Calu3 (cell line): ENCODE measurements around the gene SFPQ. TPM values are rescaled to one million over a fixed set of nuclear protein-coding genes. Genes with fewer than 3 reads are reported as not detected.

Experiments used
- BruUV-seq: library from RNA; stranded (reverse); fragments of 400-500 nt; replicated peaks from 2 replicates; lab custom pipeline; 2021; lab: Mats Ljungman, UMichigan
- CTCF ChIA-PET: fragments of 300-600 bp; sonication (Branson Sonifier 250); formaldehyde crosslinking; loops from one replicate; lab custom pipeline; 2022; ENCODE audit warnings: antibody characterized with exemption; lab: Charles Lee
- DNase-seq: peaks from one replicate; pipeline ENCODE4 v3.0.0; 2022
- H3K27ac Mint-ChIP-seq: one replicate; pipeline ENCODE4 v1.8.0; 2022; ENCODE audit warnings: mixed read lengths; ENCODE audit not compliant: unreplicated experiment
- H3K27me3 Mint-ChIP-seq: one replicate; pipeline ENCODE4 v1.8.0; 2022; ENCODE audit warnings: mixed read lengths; ENCODE audit not compliant: unreplicated experiment
- H3K36me3 Mint-ChIP-seq: one replicate; pipeline ENCODE4 v1.8.0; 2022; ENCODE audit warnings: mild to moderate bottlenecking, moderate library complexity, mixed read lengths; ENCODE audit not compliant: insufficient read depth, unreplicated experiment
- H3K4me1 Mint-ChIP-seq: one replicate; pipeline ENCODE4 v1.8.0; 2022; ENCODE audit warnings: mild to moderate bottlenecking, low read depth, mixed read lengths; ENCODE audit not compliant: unreplicated experiment
- H3K4me3 Mint-ChIP-seq: one replicate; pipeline ENCODE4 v1.8.0; 2022; ENCODE audit warnings: mild to moderate bottlenecking, low read depth, moderate library complexity, mixed read lengths; ENCODE audit not compliant: unreplicated experiment
- H3K9me3 Mint-ChIP-seq: one replicate; pipeline ENCODE4 v1.8.0; 2022; ENCODE audit warnings: low read depth, mixed read lengths; ENCODE audit not compliant: unreplicated experiment
- CTCF ChIP-seq: fragments of 200-600 bp; IDR thresholded peaks from one replicate; pipeline ENCODE4 v1.8.0; 2022; ENCODE audit warnings: antibody characterized with exemption; ENCODE audit not compliant: unreplicated experiment
- intact Hi-C: fragments of 100-400 bp; cut with micrococcal nuclease; formaldehyde crosslinking; loops from one replicate; pipeline ENCODE4 v1.10.0; 2022; ENCODE audit not compliant: unreplicated experiment
- total RNA-seq: library from RNA; stranded (reverse); gene quantifications from 2 replicates; pipeline ENCODE4 v1.2.3, GENCODE V29; 2022

SFPQ gene
- total RNA-seq, 1 experiment from 2014 or later: 369 TPM

DNA sequence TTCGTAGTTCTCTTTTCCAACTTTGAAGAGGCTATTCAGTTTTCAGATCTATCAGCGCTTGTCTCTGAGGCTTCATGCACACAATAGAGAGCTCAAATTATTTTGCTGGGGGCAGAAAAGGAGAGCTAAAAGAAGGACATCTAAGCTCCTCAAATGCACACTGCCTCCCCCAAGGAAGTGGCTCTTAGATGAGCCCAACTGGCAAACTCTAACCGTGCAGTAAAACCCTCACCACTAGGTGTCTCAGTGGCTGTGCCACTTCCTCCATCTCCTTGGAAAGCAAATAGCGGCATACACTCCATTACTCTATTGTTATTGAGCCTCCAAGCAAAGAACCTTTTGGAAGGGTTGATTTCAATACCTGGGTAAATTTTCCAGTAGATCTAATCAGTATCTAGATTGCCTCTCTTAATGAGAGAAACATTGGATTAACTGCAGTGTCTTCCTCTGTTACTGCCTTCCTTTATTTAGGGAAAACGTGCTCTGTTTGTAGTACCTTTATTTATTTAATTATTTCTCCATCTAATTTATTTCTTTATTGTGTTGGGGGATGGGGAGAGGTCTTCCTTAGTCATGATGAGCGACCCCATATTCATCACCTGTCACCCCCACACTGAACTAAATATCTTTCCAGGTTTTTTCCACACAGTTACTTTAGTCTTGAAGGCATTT lies 9.2 kb upstream of the SFPQ start:
- intact Hi-C loops: loop anchor here (1.0 to 10.0 kb wide), 3 partner anchors 87 to 183 kb away; no protein-coding TSS in a partner anchor
- BruUV-seq: no TSS peak

GRCh38 chr1:35201631-35202030 lies 8.7 kb upstream of the SFPQ start:
- Mint-ChIP-seq H3K27ac (no peak overlapping the region), H3K4me3 (no peak overlapping the region), H3K4me1 (no peaks in the 10 kb centered on the region), H3K27me3 (no peaks in the 10 kb centered on the region), H3K36me3 (no peaks in the 10 kb centered on the region), H3K9me3 (no peaks in the 10 kb centered on the region)
- BruUV-seq: no TSS peak
- no peak for TF ChIP-seq CTCF
- CTCF ChIA-PET: interaction anchor here (0.6 kb wide), 2 partner anchors 32 to 97 kb away, joined by 3 to 7 read pairs; no protein-coding TSS in a partner anchor
- DNase-seq: no peak
- intact Hi-C loops: loop anchor here (1.0 to 10.0 kb wide), 3 partner anchors 87 to 183 kb away; no protein-coding TSS in a partner anchor

More for the DNA sequence above, 9.2 kb upstream of the SFPQ start:
- Mint-ChIP-seq H3K27ac (no peak overlapping the region), H3K9me3 (no peaks in the 10 kb centered on the region), H3K27me3 (no peaks in the 10 kb centered on the region), H3K36me3 (no peaks in the 10 kb centered on the region), H3K4me1 (no peaks in the 10 kb centered on the region), H3K4me3 (no peak overlapping the region)
- peak; percentile 82 for TF ChIP-seq CTCF
- CTCF ChIA-PET: interaction anchor here (0.6 kb wide), 2 partner anchors 32 to 97 kb away, joined by 3 to 7 read pairs; no protein-coding TSS in a partner anchor
- peak; percentile 78 for DNase-seq

DNA sequence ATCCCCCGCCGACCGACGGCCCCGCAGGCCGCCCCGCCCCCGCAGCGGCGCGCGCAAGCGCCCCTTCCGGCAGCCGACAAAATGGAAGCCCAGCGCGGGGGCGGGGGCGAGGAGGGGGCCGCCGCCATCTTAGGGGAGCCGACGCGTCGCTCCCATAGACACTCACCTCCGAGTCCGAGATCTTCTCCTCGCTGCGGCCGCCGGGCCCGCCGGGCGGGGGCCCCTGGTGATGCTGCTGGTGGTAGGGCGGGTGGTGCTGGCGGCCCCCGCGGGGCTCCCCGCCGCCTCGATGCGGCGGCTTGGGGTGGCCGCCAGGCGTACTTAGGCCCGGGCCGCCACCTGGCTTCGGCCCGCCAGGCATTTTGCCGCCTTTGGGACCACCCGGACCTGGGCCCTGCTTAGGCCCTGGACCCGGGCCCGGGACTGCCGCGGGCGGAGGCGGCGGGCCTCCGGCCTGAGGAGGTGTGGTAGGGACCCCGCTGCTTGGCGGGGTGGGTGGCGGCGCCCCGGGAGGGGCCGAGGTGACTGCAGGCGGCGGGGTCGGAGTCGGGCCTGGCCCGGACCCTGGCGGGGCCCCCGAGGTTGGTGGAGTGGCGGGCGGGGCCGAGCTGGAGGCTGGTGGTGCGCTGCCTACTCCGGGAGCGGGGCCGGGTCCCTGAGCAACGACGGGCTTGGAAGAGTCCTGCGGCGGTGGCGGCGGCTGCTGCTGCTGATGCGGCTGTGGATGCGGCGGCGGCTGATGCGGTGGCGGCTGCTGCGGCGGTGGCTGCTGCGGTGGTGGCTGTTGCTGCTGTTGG lies 691 bp downstream of the SFPQ start:
- H3K27me3 Mint-ChIP-seq: no peaks in the 10 kb centered on the region
- no peak for TF ChIP-seq CTCF
- H3K27ac Mint-ChIP-seq: peak overlapping the region; percentile 99
- H3K4me1 Mint-ChIP-seq: peaks cover 26% of the 10 kb centered on the region
- peak; percentile 90 for DNase-seq
- intact Hi-C loops: loop anchor here (5.0 kb wide), 1 partner anchor 75 kb away; the partner anchor contains the start of gene ZMYM4
- CTCF ChIA-PET: interaction anchor here (1.0 kb wide), 1 partner anchor 160 kb away, joined by 4 read pairs; the partner anchor contains the start of gene ZMYM6
- no TSS peak for BruUV-seq
- H3K36me3 Mint-ChIP-seq: peaks cover 68% of the 10 kb centered on the region
- H3K4me3 Mint-ChIP-seq: peak overlapping the region; percentile 93
- H3K9me3 Mint-ChIP-seq: no peaks in the 10 kb centered on the region

- Mint-ChIP-seq H3K4me1 (peaks cover 32% of the 10 kb centered on the region), H3K27ac (peak overlapping the region; percentile 99), H3K27me3 (no peaks in the 10 kb centered on the region), H3K36me3 (peaks cover 75% of the 10 kb centered on the region), H3K9me3 (no peaks in the 10 kb centered on the region), H3K4me3 (peak overlapping the region; percentile 93)
- BruUV-seq: no TSS peak
- DNase-seq: no peak
- intact Hi-C loops: loop anchor here (5.0 kb wide), 1 partner anchor 76 kb away; the partner anchor contains the start of gene ZMYM4
- CTCF ChIA-PET: no interaction called here
- no peak for TF ChIP-seq CTCF
These were observed 1.4 kb downstream of the SFPQ start for GRCh38 chr1:35191429-35192055.
